Measurements from ENCODE around the gene PRAMEF18.
"Not testable (repeated sequence)": the region's sequence is repeated elsewhere in the genome, so short reads cannot be mapped to it uniquely, and the experiment has no call there.

PRAMEF18 gene

GRCh38 chr1:13224480-13225060 lies 1.4 kb downstream of the PRAMEF18 start:
- TF ChIP-seq, protein P1, sequence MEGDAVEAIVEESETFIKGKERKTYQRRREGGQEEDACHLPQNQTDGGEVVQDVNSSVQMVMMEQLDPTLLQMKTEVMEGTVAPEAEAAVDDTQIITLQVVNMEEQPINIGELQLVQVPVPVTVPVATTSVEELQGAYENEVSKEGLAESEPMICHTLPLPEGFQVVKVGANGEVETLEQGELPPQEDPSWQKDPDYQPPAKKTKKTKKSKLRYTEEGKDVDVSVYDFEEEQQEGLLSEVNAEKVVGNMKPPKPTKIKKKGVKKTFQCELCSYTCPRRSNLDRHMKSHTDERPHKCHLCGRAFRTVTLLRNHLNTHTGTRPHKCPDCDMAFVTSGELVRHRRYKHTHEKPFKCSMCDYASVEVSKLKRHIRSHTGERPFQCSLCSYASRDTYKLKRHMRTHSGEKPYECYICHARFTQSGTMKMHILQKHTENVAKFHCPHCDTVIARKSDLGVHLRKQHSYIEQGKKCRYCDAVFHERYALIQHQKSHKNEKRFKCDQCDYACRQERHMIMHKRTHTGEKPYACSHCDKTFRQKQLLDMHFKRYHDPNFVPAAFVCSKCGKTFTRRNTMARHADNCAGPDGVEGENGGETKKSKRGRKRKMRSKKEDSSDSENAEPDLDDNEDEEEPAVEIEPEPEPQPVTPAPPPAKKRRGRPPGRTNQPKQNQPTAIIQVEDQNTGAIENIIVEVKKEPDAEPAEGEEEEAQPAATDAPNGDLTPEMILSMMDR (IDR thresholded peaks at IDR 0.05; ENCODE audit: low read depth, low read length) = no peak
- no peak overlapping the region for H3K4me3 ChIP-seq (ENCODE audit: low read depth, low read length)

- not testable (repeated sequence) for H3K4me3 ChIP-seq (ENCODE audit: low read depth, low read length)
Measured at GRCh38 chr1:13222788-13223187, 3.2 kb downstream of the PRAMEF18 start.

- not testable (repeated sequence) for H3K4me3 ChIP-seq (ENCODE audit: low read depth, low read length)
Measured at GRCh38 chr1:13219203-13219602, 6.8 kb downstream of the PRAMEF18 start.

- H3K4me3 ChIP-seq (ENCODE audit: low read depth, low read length) = not testable (repeated sequence)
Measured at GRCh38 chr1:13216619-13217018, 9.3 kb downstream of the PRAMEF18 start.

DNA sequence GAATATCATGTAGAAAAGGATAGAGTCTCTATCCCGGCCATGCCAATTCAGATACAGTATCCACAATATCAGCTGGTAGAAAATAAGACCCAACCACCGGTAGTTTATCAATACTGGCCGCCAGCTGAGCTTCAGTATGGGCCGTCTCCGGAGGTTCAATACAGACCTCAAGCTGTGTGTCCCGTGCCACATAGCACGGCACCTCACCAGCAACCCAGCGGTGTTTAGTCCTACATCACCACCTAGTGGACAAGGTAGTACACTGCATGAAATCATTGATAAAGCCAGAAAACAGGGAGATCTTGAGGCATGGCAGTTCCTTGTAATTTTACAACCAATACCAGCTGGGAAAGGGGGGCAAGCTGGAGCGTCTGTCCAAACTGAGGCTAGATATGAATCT lies 17.2 kb downstream of the PRAMEF18 start:
- H3K4me3 ChIP-seq (ENCODE audit: low read depth, low read length) = not testable (repeated sequence)

- H3K4me3 ChIP-seq (ENCODE audit: low read depth, low read length) = not testable (repeated sequence)
Measured at GRCh38 chr1:13201309-13201708, 24.6 kb downstream of the PRAMEF18 start, which contains the start of gene PRAMEF13. Gene PRAMEF13 (minus strand): TSS chr1:13201409. CDS start chr1:13199589, 1,820 bp downstream.

Data from WI38 (cell line).